ENCODE measurements around the gene RBM42.

GRCh38 chr19:35633727-35634440 is 5.0 kb downstream of the RBM42 start:
- no peak for TF ChIP-seq CTCF (IDR thresholded peaks at IDR 0.05)
- no peak for TF ChIP-seq POLR2A (IDR thresholded peaks at IDR 0.05)
